GM20431 (cell line): ENCODE measurements around the gene PPHLN1.

Source experiments
- in situ Hi-C: fragments of 300-500 bp; cut with MseI, MboI; formaldehyde crosslinking; loops from one replicate; pipeline ENCODE4 v1.15.0; 2020; ENCODE audit warnings: low sequenced_read_pairs; ENCODE audit not compliant: unreplicated experiment

The PPHLN1 gene

DNA sequence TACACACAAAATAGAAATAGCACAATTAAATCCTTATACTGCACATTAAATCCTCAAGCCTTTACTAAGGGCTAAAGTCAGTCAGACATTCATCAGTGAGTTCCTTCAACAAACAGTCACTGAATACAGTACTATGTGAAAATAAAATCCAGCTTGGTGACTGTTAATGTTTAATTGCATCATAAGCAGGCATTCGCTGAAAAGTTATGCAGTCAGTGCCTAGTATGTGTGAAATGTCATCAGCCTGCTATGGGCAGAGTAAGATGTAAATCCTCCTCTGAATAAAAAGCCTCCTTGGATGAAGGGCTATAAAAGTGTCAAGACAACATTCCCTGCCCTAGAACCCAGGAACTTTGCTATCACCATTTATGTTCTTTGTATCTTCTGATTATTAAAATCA lies 147.2 kb downstream of the PPHLN1 start:
- in situ Hi-C loops, result no loop called here

DNA sequence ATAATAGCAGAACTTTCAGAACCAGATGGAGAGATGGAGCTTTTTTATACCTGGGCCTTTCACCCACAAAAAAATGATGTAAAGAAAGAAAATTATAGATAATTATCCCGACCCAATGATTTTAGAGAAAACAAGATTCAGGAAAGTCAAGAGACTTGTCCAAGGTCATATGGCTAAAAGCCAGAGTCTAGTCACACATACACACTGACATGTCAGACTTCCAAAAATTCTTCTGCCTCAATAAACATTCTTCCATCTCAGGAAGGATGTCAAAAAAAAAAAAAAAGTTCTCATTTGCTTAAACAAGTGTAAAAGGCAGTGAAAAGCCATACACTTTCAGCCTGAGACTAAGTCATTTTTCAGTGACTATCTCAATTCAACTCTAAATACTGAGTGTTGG lies 147.6 kb downstream of the PPHLN1 start:
- in situ Hi-C loops, result no loop called here

GRCh38 chr12:42474391-42474790 lies 148.4 kb downstream of the PPHLN1 start:
- in situ Hi-C loops, result no loop called here

GRCh38 chr12:42475106-42475505 lies 149.1 kb downstream of the PPHLN1 start:
- in situ Hi-C loops, result no loop called here

GRCh38 chr12:42477941-42478340 lies 152.0 kb downstream of the PPHLN1 start:
- in situ Hi-C loops, result no loop called here

DNA sequence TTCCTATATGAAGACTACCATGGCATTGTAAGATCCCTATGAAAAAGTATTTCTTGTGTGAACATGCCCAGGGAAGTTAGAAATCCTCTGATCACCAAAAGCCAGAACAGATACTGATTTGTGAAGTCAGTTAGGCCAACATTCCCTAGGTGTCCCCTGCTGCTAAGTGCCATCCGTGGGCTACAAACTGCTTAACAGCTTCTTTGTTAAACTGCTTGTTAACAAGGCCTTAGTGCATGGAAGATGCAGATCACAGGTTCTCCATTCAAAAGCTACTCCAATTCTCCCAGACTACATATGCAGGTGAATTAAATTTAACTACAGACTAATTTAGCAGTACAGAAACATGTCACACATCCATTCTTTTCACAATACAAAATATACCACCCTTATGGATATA lies 155.4 kb downstream of the PPHLN1 start:
- in situ Hi-C loops, result loop anchor here (10.0 kb wide), 1 partner anchor 83 kb away; no protein-coding TSS in a partner anchor

DNA sequence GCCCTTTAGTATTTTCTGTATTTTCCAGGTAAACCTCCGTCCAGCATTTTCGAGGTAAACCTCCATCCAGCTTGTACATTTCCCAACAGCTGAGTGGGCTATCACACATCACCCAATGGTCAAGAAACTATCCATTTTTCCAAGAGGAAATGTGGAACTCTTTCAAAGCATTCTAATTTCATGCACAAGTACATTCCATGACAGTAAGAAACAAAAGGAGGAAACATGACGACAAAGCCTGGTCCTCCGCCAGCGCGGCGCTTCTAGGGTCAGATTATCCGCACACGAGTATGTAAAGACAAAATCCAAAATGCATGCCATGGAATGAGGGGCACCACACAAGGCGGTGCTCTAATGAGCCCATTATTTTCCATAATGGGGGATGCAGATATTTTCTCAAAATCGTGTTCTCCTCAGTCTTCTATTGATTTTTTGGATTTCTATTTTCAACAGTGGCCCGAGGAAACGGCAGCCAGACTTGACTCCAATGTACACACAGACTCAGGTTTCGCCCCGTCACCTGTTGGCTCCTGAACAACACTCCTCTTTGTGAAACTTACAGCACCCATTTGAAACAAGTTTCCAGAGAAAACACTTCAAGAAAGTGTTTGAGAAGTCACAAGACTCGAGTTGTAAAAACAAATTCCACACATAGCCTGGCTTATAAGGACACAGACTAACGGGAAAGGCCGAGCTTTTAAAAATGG lies 156.2 kb downstream of the PPHLN1 start:
- in situ Hi-C loops, result loop anchor here (10.0 kb wide), 1 partner anchor 83 kb away; no protein-coding TSS in a partner anchor

- in situ Hi-C loops, result loop anchor here (10.0 kb wide), 1 partner anchor 82 kb away; no protein-coding TSS in a partner anchor
Measured at GRCh38 chr12:42482748-42483520, 157.0 kb downstream of the PPHLN1 start.

DNA sequence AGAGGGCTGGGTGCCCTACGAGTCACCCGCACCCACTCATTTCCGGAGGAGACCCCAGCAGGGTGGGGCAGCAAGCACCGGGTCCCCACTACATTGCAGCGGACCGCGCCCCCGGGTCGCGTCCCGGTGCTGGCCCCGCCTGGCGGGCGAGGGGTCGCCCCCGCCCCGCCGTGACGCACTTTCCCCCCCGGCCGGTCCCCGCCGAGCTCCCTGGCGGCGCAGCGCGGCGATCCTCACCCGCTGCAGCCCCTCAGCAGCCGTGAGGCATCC lies 157.5 kb downstream of the PPHLN1 start:
- in situ Hi-C loops, result loop anchor here (10.0 kb wide), 1 partner anchor 81 kb away; no protein-coding TSS in a partner anchor

GRCh38 chr12:42484996-42485395 lies 159.0 kb downstream of the PPHLN1 start:
- in situ Hi-C loops, result loop anchor here (10.0 kb wide), 1 partner anchor 80 kb away; no protein-coding TSS in a partner anchor

GRCh38 chr12:42485823-42486222 lies 159.9 kb downstream of the PPHLN1 start:
- in situ Hi-C loops, result loop anchor here (10.0 kb wide), 1 partner anchor 79 kb away; no protein-coding TSS in a partner anchor

DNA sequence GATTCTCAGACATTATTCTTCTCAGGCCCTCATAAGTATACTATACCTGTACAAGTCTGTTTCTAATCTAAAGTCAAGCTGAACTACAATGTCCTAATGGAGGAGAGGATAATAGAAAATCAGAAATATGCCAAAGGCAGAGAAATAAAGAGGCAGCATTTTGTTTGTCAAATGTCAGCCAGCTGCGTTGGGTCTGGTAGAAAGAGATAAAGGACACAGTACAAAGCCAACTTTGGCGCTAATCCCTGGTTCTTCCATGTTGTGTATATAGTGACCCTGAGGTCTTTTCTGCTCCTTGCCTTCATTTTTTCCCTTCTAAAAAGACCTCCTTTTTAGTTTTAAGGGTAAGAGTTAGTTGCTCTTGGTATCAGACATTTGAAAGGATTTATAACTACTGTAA lies 160.4 kb downstream of the PPHLN1 start:
- in situ Hi-C loops, result loop anchor here (10.0 kb wide), 1 partner anchor 78 kb away; no protein-coding TSS in a partner anchor

DNA sequence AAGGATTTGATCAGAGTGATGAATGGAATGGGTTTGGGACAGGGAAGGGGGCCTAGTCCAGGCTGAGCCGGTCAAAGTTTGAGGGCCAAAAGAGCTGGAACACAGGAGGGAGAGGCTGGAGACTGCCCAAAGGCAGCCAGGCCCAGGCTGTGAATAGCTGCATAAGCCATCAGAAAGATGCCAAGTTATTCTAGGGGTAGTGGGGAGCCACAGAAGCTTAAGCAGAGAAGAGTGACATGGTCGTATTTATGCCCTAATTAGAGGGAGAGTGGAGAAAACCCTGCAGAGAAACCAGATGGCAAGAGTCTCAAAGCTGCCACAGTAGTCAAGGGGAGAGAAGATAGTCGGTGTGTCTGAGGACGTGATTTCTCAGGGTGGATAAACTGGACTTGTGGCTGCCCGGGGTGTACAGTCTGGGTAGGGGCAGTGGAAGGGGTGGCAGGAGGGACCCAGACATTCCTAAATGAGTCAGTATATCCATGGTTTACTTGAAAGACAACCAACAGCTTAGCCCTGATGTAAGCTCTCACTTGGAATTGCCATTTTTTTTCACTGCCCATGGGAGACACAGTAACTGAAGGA lies 164.4 kb downstream of the PPHLN1 start:
- in situ Hi-C loops, result no loop called here
